PC-3 (cell line): ENCODE results near the gene ZNRF1. TPM values are rescaled to one million over a fixed set of nuclear protein-coding genes. Genes with fewer than 3 reads are reported as not detected.

Source experiments
- ATAC-seq: fragments of 200-7000 bp; cut with Tn5 transposase; 2 replicates; pipeline ENCODE4 v1.9.1; 2020; ENCODE audit warnings: mild to moderate bottlenecking, moderate library complexity
- BruUV-seq: library from RNA; stranded (reverse); fragments of 400-500 nt; replicated peaks from 2 replicates; lab custom pipeline; 2021; lab: Mats Ljungman, UMichigan
- CTCF ChIA-PET: fragments of 300-600 bp; sonication (Branson Sonifier 250); formaldehyde crosslinking; loops from one replicate; lab custom pipeline; 2022; ENCODE audit warnings: antibody characterized with exemption; lab: Charles Lee
- POLR2A ChIA-PET: fragments of 300-600 bp; sonication (Branson Sonifier 250); formaldehyde crosslinking; loops from one replicate; lab custom pipeline; 2022; ENCODE audit warnings: antibody characterized with exemption; ENCODE audit not compliant: unreplicated experiment; lab: Charles Lee
- DNase-seq: peaks from one replicate; pipeline ENCODE4 v3.0.0-alpha.2; 2015
- H2AFZ ChIP-seq: fragments of 300-600 bp; sonication (generic); 2 replicates; pipeline ENCODE4 v1.6.0; 2016; ENCODE audit warnings: antibody characterized with exemption, low read length
- H3F3A ChIP-seq: fragments of 300-600 bp; sonication (generic); one replicate; pipeline ENCODE4 v1.6.0; 2017; ENCODE audit warnings: antibody characterized with exemption, low read length, control low read depth, mild to moderate bottlenecking; ENCODE audit not compliant: unreplicated experiment
- H3K27ac ChIP-seq: fragments of 300-600 bp; sonication (generic); 2 replicates; pipeline ENCODE4 v1.5.1; 2016; ENCODE audit warnings: mild to moderate bottlenecking, low read length
- H3K27me3 ChIP-seq: fragments of 300-600 bp; sonication (generic); 2 replicates; pipeline ENCODE4 v1.6.1; 2016; ENCODE audit warnings: low read length, mixed read lengths
- H3K36me3 ChIP-seq: fragments of 300-600 bp; sonication (generic); 2 replicates; pipeline ENCODE4 v1.6.1; 2016; ENCODE audit warnings: low read depth, mixed run types, low read length, mixed read lengths
- H3K4me1 ChIP-seq: fragments of 300-600 bp; sonication (generic); 2 replicates; pipeline ENCODE4 v1.5.1; 2016; ENCODE audit warnings: low read length; ENCODE audit not compliant: insufficient read depth
- H3K4me2 ChIP-seq: fragments of 300-600 bp; sonication (generic); 2 replicates; pipeline ENCODE4 v1.6.0; 2016; ENCODE audit warnings: low read length
- H3K4me3 ChIP-seq: fragments of 300-600 bp; sonication (generic); 2 replicates; pipeline ENCODE4 v1.5.1; 2016; ENCODE audit warnings: mild to moderate bottlenecking, low read length, mixed read lengths
- H3K79me2 ChIP-seq: fragments of 300-600 bp; sonication (generic); 2 replicates; pipeline ENCODE4 v1.6.1; 2017; ENCODE audit warnings: low read length, mixed read lengths
- H3K9ac ChIP-seq: fragments of 300-600 bp; sonication (generic); 2 replicates; pipeline ENCODE4 v1.6.0; 2016; ENCODE audit warnings: mild to moderate bottlenecking, low read length
- H3K9me2 ChIP-seq: fragments of 300-600 bp; sonication (generic); replicated peaks from 2 replicates; pipeline ENCODE4 v1.6.1; 2016; ENCODE audit warnings: mixed run types, low read length, mixed read lengths
- H3K9me3 ChIP-seq: fragments of 300-600 bp; sonication (generic); 2 replicates; pipeline ENCODE4 v1.6.1; 2016; ENCODE audit warnings: low read length, mixed read lengths
- H4K20me1 ChIP-seq: fragments of 300-600 bp; sonication (generic); 2 replicates; pipeline ENCODE4 v1.6.1; 2016; ENCODE audit warnings: low read length, mixed read lengths
- CTCF ChIP-seq: fragments of 300-600 bp; sonication (generic); conservative IDR thresholded peaks from 2 replicates; pipeline ENCODE4 v1.5.1; 2017; ENCODE audit warnings: antibody characterized with exemption, low read depth, mild to moderate bottlenecking, low read length
- EZH2 ChIP-seq: fragments of 300-600 bp; sonication (generic); IDR thresholded peaks from one replicate; pipeline ENCODE4 v1.6.1; 2017; ENCODE audit warnings: antibody characterized with exemption, mild to moderate bottlenecking, low read length; ENCODE audit not compliant: unreplicated experiment
- EZH2phosphoT487 ChIP-seq: fragments of 300-600 bp; sonication (generic); IDR thresholded peaks from 2 replicates; pipeline ENCODE4 v1.6.1; 2018; ENCODE audit warnings: mild to moderate bottlenecking, antibody characterized with exemption, low read length, borderline replicate concordance
- intact Hi-C: fragments of 100-400 bp; cut with micrococcal nuclease; formaldehyde crosslinking; loops from 2 replicates; pipeline ENCODE4 v1.9.0; 2023
- total RNA-seq: library from RNA; depleted of rRNA; stranded (reverse); fragments of >200 nt; gene quantifications from 2 replicates; pipeline ENCODE4 v1.2.3, GENCODE V29; 2014

Gene ZNRF1
- total RNA-seq, 1 experiment from 2014 or later, result 60.4 TPM

GRCh38 chr16:74984194-74984528 is 14.7 kb upstream of the ZNRF1 start:
- H2AFZ ChIP-seq, result peak overlapping the region; percentile 90
- H3K9me3 ChIP-seq, result no peaks in the 10 kb centered on the region
- intact Hi-C loops, result no loop called here
- H3K36me3 ChIP-seq, result no peaks in the 10 kb centered on the region
- POLR2A ChIA-PET, result no interaction called here
- H3K4me1 ChIP-seq, result no peaks in the 10 kb centered on the region
- no peaks in the 10 kb centered on the region for H3K27me3 ChIP-seq
- peak overlapping the region; percentile 95 for H3K9ac ChIP-seq
- H3F3A ChIP-seq, result no peaks in the 10 kb centered on the region
- H3K27ac ChIP-seq, result no peak overlapping the region; the same call in 1 of the 2 replicates
- H3K4me2 ChIP-seq, result peak overlapping the region; percentile 94
- no TSS peak for BruUV-seq
- no peaks in the 10 kb centered on the region for H3K9me2 ChIP-seq
- CTCF ChIA-PET, result no interaction called here
- peak overlapping the region; percentile 100 for H3K4me3 ChIP-seq
- no peaks in the 10 kb centered on the region for H4K20me1 ChIP-seq
- peaks cover 26% of the 10 kb centered on the region for H3K79me2 ChIP-seq
- DNase-seq, result no peak
- TF ChIP-seq EZH2phosphoT487, result no peak
- TF ChIP-seq CTCF, result no peak
- TF ChIP-seq EZH2, result no peak
- no peak for ATAC-seq

- peak within 1 kb of the TSS; percentile 95 for H3K9ac ChIP-seq
- no peaks in the 10 kb centered on the region for H3K9me2 ChIP-seq
- H4K20me1 ChIP-seq, result no peaks in the 10 kb centered on the region
- DNase-seq (peak; percentile 98), ATAC-seq (peak; percentile 100)
- no peak for TF ChIP-seq CTCF
- TF ChIP-seq EZH2phosphoT487, result no peak
- no peak for TF ChIP-seq EZH2
- H3K27ac ChIP-seq, result peak within 1 kb of the TSS; percentile 37; the same call in 1 of the 2 replicates
- TSS peak; percentile 73 for BruUV-seq
- H3K4me1 ChIP-seq, result no peaks in the 10 kb centered on the region
- H2AFZ ChIP-seq, result peak within 1 kb of the TSS; percentile 90
- peaks cover 26% of the 10 kb centered on the region for H3K79me2 ChIP-seq
- peak within 1 kb of the TSS; percentile 94 for H3K4me2 ChIP-seq
- peak within 1 kb of the TSS; percentile 100 for H3K4me3 ChIP-seq
- ChIA-PET CTCF (interaction anchor here (0.9 to 1.2 kb wide), 2 partner anchors 13 to 126 kb away, joined by 4 to 7 read pairs; no protein-coding TSS in a partner anchor), POLR2A (interaction anchor here (0.5 to 0.7 kb wide), 4 partner anchors 10 to 420 kb away, joined by 4 to 14 read pairs (median 8); no protein-coding TSS in a partner anchor)
- intact Hi-C loops, result no loop called here
- H3K9me3 ChIP-seq, result no peaks in the 10 kb centered on the region
- no peaks in the 10 kb centered on the region for H3F3A ChIP-seq
- no peaks in the 10 kb centered on the region for H3K27me3 ChIP-seq
- no peaks in the 10 kb centered on the region for H3K36me3 ChIP-seq
Observed at GRCh38 chr16:74984529-74985296, 14.1 kb upstream of the ZNRF1 start, which contains the start of gene WDR59. Gene WDR59 (minus strand): TSS chr16:74985123. CDS start chr16:74985017, 106 bp downstream.
